CD4-positive, alpha-beta T cell (primary cell): ENCODE data around the gene POLA2. TPM values are rescaled to one million over a fixed set of nuclear protein-coding genes. Genes with fewer than 3 reads are reported as not detected.

Experiments used
- ATAC-seq: fragments of 200-7000 bp; cut with Tn5 transposase; one replicate; pipeline ENCODE4 v1.10.0; 2022; ENCODE audit warnings: mild to moderate bottlenecking; ENCODE audit not compliant: poor library complexity
- CTCF ChIA-PET: fragments of 350-600 bp; sonication (Branson Sonifier 250); formaldehyde crosslinking; loops from one replicate; lab custom pipeline; 2021; ENCODE audit warnings: antibody characterized with exemption, inconsistent platforms; lab: Charles Lee
- POLR2A ChIA-PET: fragments of 350-600 bp; sonication (Branson Sonifier 250); formaldehyde crosslinking; loops from one replicate; lab custom pipeline; 2021; ENCODE audit warnings: antibody characterized with exemption, inconsistent platforms; lab: Charles Lee
- DNase-seq, 14 experiments: peaks; one replicate each; pipeline ENCODE4 v3.0.0-alpha.2; 2013 to 2020; ENCODE audit warnings: mixed read lengths in 2 of 14
- H3K27ac ChIP-seq, 2 donors: one replicate each; pipeline versions ENCODE4 v1.5.1 to v1.7.0; 2013; ENCODE audit warnings: low read length in 2 of 2, low read depth in 1 of 2, mild to moderate bottlenecking in 1 of 2
- H3K27me3 ChIP-seq, 2 experiments: 1 replicate in 1 of 2; 2 replicates in 1 of 2; pipeline versions ENCODE4 v1.6.1 to v1.7.0; 2013; ENCODE audit warnings: low read length in 2 of 2, control low read depth in 1 of 2, mild to moderate bottlenecking in 1 of 2, moderate library complexity in 1 of 2; ENCODE audit not compliant: insufficient read depth in 2 of 2, control insufficient read depth in 1 of 2
- H3K36me3 ChIP-seq: one replicate; pipeline ENCODE4 v1.6.1; 2013; ENCODE audit warnings: low read length, control low read depth; ENCODE audit not compliant: insufficient read depth
- H3K4me1 ChIP-seq: one replicate; pipeline ENCODE4 v1.6.1; 2013; ENCODE audit warnings: low read length, control low read depth; ENCODE audit not compliant: insufficient read depth
- H3K4me3 ChIP-seq: one replicate; pipeline ENCODE4 v1.5.1; 2013; ENCODE audit warnings: mild to moderate bottlenecking, low read length, moderate library complexity
- H3K9me3 ChIP-seq, 2 experiments: 1 replicate in 1 of 2; 2 replicates in 1 of 2; pipeline versions ENCODE4 v1.6.1 to v1.7.0; 2013; ENCODE audit warnings: low read length in 2 of 2, mild to moderate bottlenecking in 2 of 2, control low read depth in 1 of 2, moderate library complexity in 1 of 2; ENCODE audit not compliant: control insufficient read depth in 1 of 2, insufficient read depth in 1 of 2
- H3K27ac Mint-ChIP-seq: one replicate; pipeline ENCODE4 v1.8.0; 2020; ENCODE audit warnings: mixed read lengths
- H3K27me3 Mint-ChIP-seq: one replicate; pipeline ENCODE4 v1.8.0; 2021; ENCODE audit warnings: mixed read lengths
- H3K36me3 Mint-ChIP-seq: one replicate; pipeline ENCODE4 v1.8.0; 2021; ENCODE audit warnings: low read depth, mixed read lengths
- H3K4me1 Mint-ChIP-seq: one replicate; pipeline ENCODE4 v1.8.0; 2021; ENCODE audit warnings: low read depth, mixed read lengths
- H3K4me3 Mint-ChIP-seq: one replicate; pipeline ENCODE4 v1.8.0; 2020; ENCODE audit warnings: mild to moderate bottlenecking, mixed read lengths
- H3K9me3 Mint-ChIP-seq: one replicate; pipeline ENCODE4 v1.8.0; 2020; ENCODE audit warnings: mixed read lengths
- intact Hi-C, 2 experiments: fragments of 100-400 bp; cut with DNase I in 1 of 2; cut with micrococcal nuclease in 1 of 2; formaldehyde crosslinking; loops; one replicate each; pipeline versions ENCODE4 v1.15.1 to v1.9.0; 2023 to 2025; cut with DNase I, micrococcal nuclease
- total RNA-seq, 174 experiments: library from RNA in 2 of 174; stranded (reverse) in 2 of 174; gene quantifications; one replicate each; pipeline ENCODE4 v1.2.3 and lab custom pipeline; 2021 to 2026
- TF ChIP-seq, protein P1 (sequence below): fragments of 200-600 bp; IDR thresholded peaks from one replicate; pipeline ENCODE4 v1.8.0; 2022; ENCODE audit warnings: antibody characterized with exemption, mild to moderate bottlenecking

POLA2 gene
- total RNA-seq, 2 experiments from 2014 or later, result 9.6 to 10.6 TPM

DNA sequence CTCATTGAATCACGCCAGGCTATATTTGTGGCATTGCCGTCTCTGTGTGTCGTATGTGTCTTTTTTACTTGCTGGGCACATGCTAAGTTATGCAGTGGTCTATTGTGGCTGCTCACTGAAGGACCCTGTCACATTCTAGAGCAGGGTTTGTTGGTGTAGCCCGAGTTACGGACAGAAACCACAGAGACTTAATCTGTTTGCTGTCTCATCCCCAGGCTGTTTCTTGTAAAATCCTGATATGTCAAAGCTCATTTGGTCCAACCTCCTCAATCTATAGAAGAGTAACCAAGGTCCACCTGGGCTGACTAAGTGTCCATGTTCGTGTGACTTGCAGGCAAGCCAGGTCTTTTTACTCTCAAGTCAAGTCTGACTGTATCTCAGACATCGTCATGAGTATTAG, 76.9 kb downstream of the POLA2 start:
- H3K36me3 ChIP-seq, result peaks cover 47% of the 10 kb centered on the region
- peaks cover 71% of the 10 kb centered on the region for H3K36me3 Mint-ChIP-seq

GRCh38 chr11:65340226-65340625, 78.5 kb downstream of the POLA2 start:
- ChIA-PET POLR2A (no interaction called here), CTCF (interaction anchor here (0.8 to 1.3 kb wide), 2 partner anchors 9 to 10 kb away, joined by 3 to 4 read pairs; no protein-coding TSS in a partner anchor)
- Mint-ChIP-seq H3K9me3 (no peaks in the 10 kb centered on the region), H3K27ac (peak overlapping the region; percentile 6), H3K36me3 (peaks cover 75% of the 10 kb centered on the region), H3K4me3 (no peak overlapping the region), H3K27me3 (no peaks in the 10 kb centered on the region), H3K4me1 (peaks cover 31% of the 10 kb centered on the region)
- no peak for ATAC-seq
- Histone ChIP-seq H3K9me3 (no peaks in the 10 kb centered on the region), H3K27ac (no peak overlapping the region), H3K27me3 (no peaks in the 10 kb centered on the region), H3K4me1 (peaks cover 16% of the 10 kb centered on the region), H3K36me3 (peaks cover 62% of the 10 kb centered on the region), H3K4me3 (no peak overlapping the region)
- TF ChIP-seq, protein P1, sequence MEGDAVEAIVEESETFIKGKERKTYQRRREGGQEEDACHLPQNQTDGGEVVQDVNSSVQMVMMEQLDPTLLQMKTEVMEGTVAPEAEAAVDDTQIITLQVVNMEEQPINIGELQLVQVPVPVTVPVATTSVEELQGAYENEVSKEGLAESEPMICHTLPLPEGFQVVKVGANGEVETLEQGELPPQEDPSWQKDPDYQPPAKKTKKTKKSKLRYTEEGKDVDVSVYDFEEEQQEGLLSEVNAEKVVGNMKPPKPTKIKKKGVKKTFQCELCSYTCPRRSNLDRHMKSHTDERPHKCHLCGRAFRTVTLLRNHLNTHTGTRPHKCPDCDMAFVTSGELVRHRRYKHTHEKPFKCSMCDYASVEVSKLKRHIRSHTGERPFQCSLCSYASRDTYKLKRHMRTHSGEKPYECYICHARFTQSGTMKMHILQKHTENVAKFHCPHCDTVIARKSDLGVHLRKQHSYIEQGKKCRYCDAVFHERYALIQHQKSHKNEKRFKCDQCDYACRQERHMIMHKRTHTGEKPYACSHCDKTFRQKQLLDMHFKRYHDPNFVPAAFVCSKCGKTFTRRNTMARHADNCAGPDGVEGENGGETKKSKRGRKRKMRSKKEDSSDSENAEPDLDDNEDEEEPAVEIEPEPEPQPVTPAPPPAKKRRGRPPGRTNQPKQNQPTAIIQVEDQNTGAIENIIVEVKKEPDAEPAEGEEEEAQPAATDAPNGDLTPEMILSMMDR, result no peak
- intact Hi-C loops, result no loop called here
- DNase-seq, result no peak

More for the DNA sequence above, 76.9 kb downstream of the POLA2 start:
- no peak for ATAC-seq
- Mint-ChIP-seq H3K27ac (peak overlapping the region; percentile 10), H3K27me3 (no peaks in the 10 kb centered on the region), H3K4me1 (peaks cover 43% of the 10 kb centered on the region), H3K9me3 (no peaks in the 10 kb centered on the region), H3K4me3 (peak overlapping the region; percentile 3)
- Histone ChIP-seq H3K4me1 (peaks cover 24% of the 10 kb centered on the region), H3K27me3 (no peaks in the 10 kb centered on the region), H3K9me3 (no peaks in the 10 kb centered on the region), H3K27ac (no peak overlapping the region), H3K4me3 (no peak overlapping the region)
- POLR2A ChIA-PET, result interaction anchor here (0.9 kb wide), 1 partner anchor 23 kb away, joined by 3 read pairs; no protein-coding TSS in a partner anchor
- CTCF ChIA-PET, result interaction anchor here (1.3 kb wide), 1 partner anchor 8 kb away, joined by 4 read pairs; no protein-coding TSS in a partner anchor
- TF ChIP-seq, protein P1, result no peak
- intact Hi-C loops, result no loop called here
- DNase-seq, result no peak

DNA sequence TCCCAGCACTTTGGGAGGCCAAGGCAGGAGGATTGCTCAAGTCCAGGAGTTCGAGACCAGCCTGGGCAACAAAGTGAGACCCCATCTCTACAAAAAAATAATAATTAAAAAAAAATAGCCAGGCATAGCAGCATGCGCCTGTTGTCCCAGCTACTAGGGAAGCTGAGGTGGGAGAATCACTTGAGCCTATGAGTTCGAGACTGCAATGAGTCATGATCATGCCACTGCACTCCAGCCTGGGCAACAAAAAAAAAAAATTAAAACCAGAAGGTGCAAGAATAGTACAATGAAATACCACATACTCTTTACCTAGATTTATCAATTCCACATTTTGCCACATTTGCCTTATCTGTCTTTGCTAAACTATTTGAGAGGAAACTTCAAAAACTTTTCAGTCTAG, 80.1 kb downstream of the POLA2 start:
- Histone ChIP-seq H3K36me3 (peaks cover 73% of the 10 kb centered on the region), H3K4me1 (peaks cover 8% of the 10 kb centered on the region), H3K27me3 (no peaks in the 10 kb centered on the region), H3K4me3 (no peak overlapping the region), H3K27ac (no peak overlapping the region), H3K9me3 (no peaks in the 10 kb centered on the region)
- DNase-seq (no peak), ATAC-seq (no peak)
- TF ChIP-seq, protein P1, result no peak
- H3K9me3 Mint-ChIP-seq, result no peaks in the 10 kb centered on the region
- ChIA-PET POLR2A (no interaction called here), CTCF (interaction anchor here (0.9 kb wide), 1 partner anchor 14 kb away, joined by 3 read pairs; no protein-coding TSS in a partner anchor)
- no peaks in the 10 kb centered on the region for H3K27me3 Mint-ChIP-seq
- peaks cover 85% of the 10 kb centered on the region for H3K36me3 Mint-ChIP-seq
- no peak overlapping the region for H3K4me3 Mint-ChIP-seq
- H3K4me1 Mint-ChIP-seq, result peaks cover 24% of the 10 kb centered on the region
- intact Hi-C loops, result no loop called here
- H3K27ac Mint-ChIP-seq, result no peak overlapping the region

Other genes starting within 250 kb of the POLA2 start
- gene ARL2, start 247.8 kb upstream of the POLA2 start, total RNA-seq, result 10 to 100 TPM; 10.5 to 11.1 TPM
- gene SNX15, start 234.5 kb upstream of the POLA2 start, total RNA-seq, result 10 to 100 TPM; 13.9 to 14.7 TPM
- under 1 TPM; 0.49 to 0.78 TPM for gene SAC3D1, start 220.8 kb upstream of the POLA2 start, total RNA-seq
- gene NAALADL1, start 203.4 kb upstream of the POLA2 start, total RNA-seq, result 1 to 10 TPM; 7.7 to 9.2 TPM
- under 1 TPM; 0.77 to 0.84 TPM for gene CDCA5, start 177.9 kb upstream of the POLA2 start, total RNA-seq
- gene ZFPL1, start 177.7 kb upstream of the POLA2 start, total RNA-seq, result 10 to 100 TPM; 46.2 to 47.7 TPM
- 100 to 1,000 TPM; 243 to 246 TPM for gene VPS51, start 165.7 kb upstream of the POLA2 start, total RNA-seq
- 10 to 100 TPM; 20.0 to 20.4 TPM for gene TM7SF2, start 150.1 kb upstream of the POLA2 start, total RNA-seq
- 1 to 10 TPM; 9.0 to 9.5 TPM for gene ZNHIT2, start 144.3 kb upstream of the POLA2 start, total RNA-seq
- 1,000 to 10,000 TPM; 1,937 to 1,976 TPM for gene FAU, start 139.8 kb upstream of the POLA2 start, total RNA-seq
- 10 to 100 TPM; 53.0 to 53.3 TPM for gene MRPL49, start 139.6 kb upstream of the POLA2 start, total RNA-seq
- gene SYVN1, start 127.4 kb upstream of the POLA2 start, total RNA-seq, result 10 to 100 TPM; 89.1 to 96.8 TPM
- not detected for gene SPDYC, start 91.7 kb upstream of the POLA2 start, total RNA-seq
- gene CAPN1, start 80.0 kb upstream of the POLA2 start, total RNA-seq, result 10 to 100 TPM; 80.3 to 83.2 TPM
- under 1 TPM in 1 of 2 experiments, not detected in 1; 0.96 TPM for gene CDC42EP2, start 52.9 kb downstream of the POLA2 start, total RNA-seq
- gene DPF2, start 71.9 kb downstream of the POLA2 start, total RNA-seq, result 10 to 100 TPM; 50.3 to 60.1 TPM
- gene TIGD3, start 92.8 kb downstream of the POLA2 start, total RNA-seq, result under 1 TPM; 0.73 to 0.85 TPM
- gene SLC25A45, start 120.7 kb downstream of the POLA2 start, total RNA-seq, result 10 to 100 TPM; 40.0 to 40.8 TPM
- 10 to 100 TPM; 19.4 to 25.3 TPM for gene FRMD8, start 124.7 kb downstream of the POLA2 start, total RNA-seq
- 100 to 1,000 TPM; 221 to 223 TPM for gene NEAT1, start 160.8 kb downstream of the POLA2 start, total RNA-seq
- gene MALAT1, start 237.1 kb downstream of the POLA2 start, total RNA-seq, result over 10,000 TPM; 31,509 to 32,316 TPM